Ovary (tissue), 3 donors: ENCODE measurements around the gene FOXP1.

Source experiments
- POLR2A ChIP-seq: fragments of 450-650 bp; IDR thresholded peaks from one replicate; pipeline ENCODE4 v1.6.1; 2017; ENCODE audit warnings: antibody characterized with exemption, mild to moderate bottlenecking, moderate library complexity
- TF ChIP-seq, protein P1 (sequence below), 3 donors: fragments of 450-650 bp in 2 of 3; fragments of 200-600 bp in 1 of 3; IDR thresholded peaks; one replicate each; pipeline versions ENCODE4 v1.5.1 to v1.8.0; 2016 to 2022; ENCODE audit warnings: antibody characterized with exemption in 3 of 3, mild to moderate bottlenecking in 1 of 3
- donor health status: DM: no; HTN: no; CAD: no.

DNA sequence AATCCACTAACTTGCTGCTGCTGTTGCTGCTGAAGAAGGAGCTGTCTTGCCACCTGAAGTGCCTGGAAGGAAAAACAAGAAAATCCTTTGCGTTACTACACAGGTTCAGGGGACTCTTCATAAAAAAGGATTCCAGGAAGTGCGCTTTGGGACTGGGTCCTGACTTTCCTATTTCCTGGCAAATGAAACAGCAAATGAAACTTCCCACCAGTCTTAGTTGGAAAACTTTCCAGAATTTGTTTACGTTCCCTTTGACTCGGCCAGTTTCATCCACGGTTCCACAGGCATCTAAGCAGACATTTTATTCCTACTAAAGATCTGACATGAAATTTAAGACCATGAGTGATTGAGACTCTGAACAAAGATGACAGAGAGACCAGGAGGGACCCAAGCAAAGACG lies 471.0 kb downstream of the FOXP1 start:
- TF ChIP-seq, protein P1, sequence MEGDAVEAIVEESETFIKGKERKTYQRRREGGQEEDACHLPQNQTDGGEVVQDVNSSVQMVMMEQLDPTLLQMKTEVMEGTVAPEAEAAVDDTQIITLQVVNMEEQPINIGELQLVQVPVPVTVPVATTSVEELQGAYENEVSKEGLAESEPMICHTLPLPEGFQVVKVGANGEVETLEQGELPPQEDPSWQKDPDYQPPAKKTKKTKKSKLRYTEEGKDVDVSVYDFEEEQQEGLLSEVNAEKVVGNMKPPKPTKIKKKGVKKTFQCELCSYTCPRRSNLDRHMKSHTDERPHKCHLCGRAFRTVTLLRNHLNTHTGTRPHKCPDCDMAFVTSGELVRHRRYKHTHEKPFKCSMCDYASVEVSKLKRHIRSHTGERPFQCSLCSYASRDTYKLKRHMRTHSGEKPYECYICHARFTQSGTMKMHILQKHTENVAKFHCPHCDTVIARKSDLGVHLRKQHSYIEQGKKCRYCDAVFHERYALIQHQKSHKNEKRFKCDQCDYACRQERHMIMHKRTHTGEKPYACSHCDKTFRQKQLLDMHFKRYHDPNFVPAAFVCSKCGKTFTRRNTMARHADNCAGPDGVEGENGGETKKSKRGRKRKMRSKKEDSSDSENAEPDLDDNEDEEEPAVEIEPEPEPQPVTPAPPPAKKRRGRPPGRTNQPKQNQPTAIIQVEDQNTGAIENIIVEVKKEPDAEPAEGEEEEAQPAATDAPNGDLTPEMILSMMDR (IDR thresholded peaks at IDR 0.05) = no peak
- TF ChIP-seq POLR2A = no peak
